Measurements from ENCODE around the gene C16orf78. TPM values are rescaled to one million over a fixed set of nuclear protein-coding genes. Genes with fewer than 3 reads are reported as not detected.

Gene C16orf78
- total and polyA plus RNA-seq, 2 of the 4 experiments (the other 2 are of a cell fraction) = not detected

GRCh38 chr16:49400611-49401010 lies 27.0 kb downstream of the C16orf78 start:
- H2AK9ac ChIP-seq (replicated peaks; ENCODE audit: low read depth, low read length, poor library complexity) = no peak overlapping the region
- H3K14ac ChIP-seq (replicated peaks; ENCODE audit: low read depth, low read length) = no peak overlapping the region
- H4K5ac ChIP-seq (ENCODE audit: low read depth, low read length) = no peak overlapping the region
- H3K4ac ChIP-seq (ENCODE audit: low read depth, low read length) = no peak overlapping the region
- no peaks in the 10 kb centered on the region for H3K9me1 ChIP-seq (ENCODE audit: insufficient read depth, low read length)
- no peaks in the 10 kb centered on the region for H3K4me1 ChIP-seq (ENCODE audit: control insufficient read depth, insufficient read depth, low read length)
- H4K91ac ChIP-seq (ENCODE audit: insufficient read depth, low read depth, low read length) = no peak overlapping the region
- no peaks in the 10 kb centered on the region for H3K27me3 ChIP-seq (ENCODE audit: control insufficient read depth, insufficient read depth, low read length)
- H2BK5ac ChIP-seq (ENCODE audit: low read depth, low read length, poor library complexity, severe bottlenecking) = no peak overlapping the region
- no peak for DNase-seq
- H3K9ac ChIP-seq (ENCODE audit: low read depth, low read length) = no peak overlapping the region
- no peak for ATAC-seq (ENCODE audit: low read depth)
- no peak overlapping the region for H4K8ac ChIP-seq (ENCODE audit: low read depth in 2 of 2, low read length in 2 of 2)
- in situ Hi-C loops (cut with MboI; ENCODE audit: low sequenced_read_pairs) (no loop called here), intact Hi-C loops (cut with micrococcal nuclease) (no loop called here), dilution Hi-C loops (cut with HindIII; ENCODE audit: low sequenced_read_pairs, unreplicated experiment) (no loop called here)
- H2BK15ac ChIP-seq (ENCODE audit: low read depth, low read length) = no peak overlapping the region
- no peak overlapping the region for H3K23ac ChIP-seq (ENCODE audit: low read depth, low read length)
- H2BK20ac ChIP-seq (ENCODE audit: low read depth, low read length) = no peak overlapping the region
- ChIA-PET POLR2A (ENCODE audit: unreplicated experiment) (no interaction called here), CTCF (no interaction called here)
- H3K4me2 ChIP-seq (ENCODE audit: low read depth, low read length) = no peak overlapping the region
- no peaks in the 10 kb centered on the region for H3K36me3 ChIP-seq (ENCODE audit: control insufficient read depth, insufficient read depth, low read length)
- no peak overlapping the region for H3K56ac ChIP-seq (ENCODE audit: extremely low read depth, insufficient read depth, low read length)
- H4K20me1 ChIP-seq (ENCODE audit: insufficient read depth, low read length) = no peaks in the 10 kb centered on the region
- no peaks in the 10 kb centered on the region for H3K79me1 ChIP-seq (ENCODE audit: low read depth in 1 of 2, low read length in 2 of 2)
- no TSS peak for BruUV-seq (replicated peaks)
- H3K27ac ChIP-seq (ENCODE audit: insufficient read depth, low read length) = no peak overlapping the region
- no peak overlapping the region for H3K4me3 ChIP-seq (ENCODE audit: insufficient read depth, low read depth, low read length)
- H2AK5ac ChIP-seq (ENCODE audit: low read depth, low read length) = no peak overlapping the region
- 78% methylated on average over 3 of the region's 7 CpGs; no CpG with 5 or more reads in 1 of the 2 experiments for WGBS, 2 experiments (ENCODE audit: extremely low coverage in 2 of 2, insufficient read length in 1 of 2)
- H2BK120ac ChIP-seq (ENCODE audit: low read depth, low read length) = no peak overlapping the region
- no peaks in the 10 kb centered on the region; the same call in 1 of the 2 replicates for H3K9me3 ChIP-seq (ENCODE audit: control insufficient read depth, insufficient read depth, low read length)
- no peak overlapping the region for H3K18ac ChIP-seq (ENCODE audit: low read depth, low read length)
- TF ChIP-seq RFX5 (IDR thresholded peaks at IDR 0.05; ENCODE audit: low read depth, low read length) (no peak), CHD1 (IDR thresholded peaks at IDR 0.05; ENCODE audit: low read depth, low read length) (no peak), NFE2L2 (IDR thresholded peaks at IDR 0.05; ENCODE audit: low read depth, low read length) (no peak), MAZ (IDR thresholded peaks at IDR 0.05; ENCODE audit: borderline replicate concordance, low read depth, low read length) (no peak), MXI1 (IDR thresholded peaks at IDR 0.05; ENCODE audit: borderline replicate concordance, low read depth, low read length) (no peak), BHLHE40 (IDR thresholded peaks at IDR 0.05; ENCODE audit: low read depth, low read length) (no peak), MAFK (IDR thresholded peaks at IDR 0.05; ENCODE audit: low read depth, low read length) (no peak), ELK1 (IDR thresholded peaks at IDR 0.05; ENCODE audit: borderline replicate concordance, low read depth, low read length) (no peak), CEBPB (IDR thresholded peaks at IDR 0.05; ENCODE audit: low read depth, low read length) (no peak), RCOR1 (IDR thresholded peaks at IDR 0.05; ENCODE audit: insufficient replicate concordance, low read length) (no peak), RAD21 (IDR thresholded peaks at IDR 0.05; ENCODE audit: low read length) (no peak), POLR2A (IDR thresholded peaks at IDR 0.05; ENCODE audit: low read depth, low read length) (no peak), FOS (IDR thresholded peaks at IDR 0.05; ENCODE audit: low read depth, low read length) (no peak), SMC3 (IDR thresholded peaks at IDR 0.05; ENCODE audit: low read depth, low read length) (no peak), CTCF (conservative IDR thresholded peaks at IDR 0.05; ENCODE audit: low read depth, low read length) (no peak)
- TF ChIP-seq, protein P1, sequence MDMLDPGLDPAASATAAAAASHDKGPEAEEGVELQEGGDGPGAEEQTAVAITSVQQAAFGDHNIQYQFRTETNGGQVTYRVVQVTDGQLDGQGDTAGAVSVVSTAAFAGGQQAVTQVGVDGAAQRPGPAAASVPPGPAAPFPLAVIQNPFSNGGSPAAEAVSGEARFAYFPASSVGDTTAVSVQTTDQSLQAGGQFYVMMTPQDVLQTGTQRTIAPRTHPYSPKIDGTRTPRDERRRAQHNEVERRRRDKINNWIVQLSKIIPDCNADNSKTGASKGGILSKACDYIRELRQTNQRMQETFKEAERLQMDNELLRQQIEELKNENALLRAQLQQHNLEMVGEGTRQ (IDR thresholded peaks at IDR 0.05; ENCODE audit: low read depth, low read length) = no peak
- no peak overlapping the region for H2AFZ ChIP-seq (replicated peaks; ENCODE audit: low read length, poor library complexity)
